GM18858 (cell line): ENCODE results near the gene SRA1.
A peak's percentile ranks its signal among the peaks of the same experiment; 100 is the strongest.

Experiments
- ATAC-seq: cut with Tn5 transposase; IDR thresholded peaks from one replicate; pipeline ENCODE4 v1.9.1; 2021; ENCODE audit not compliant: unreplicated experiment

SRA1 gene

GRCh38 chr5:140551872-140552271, 5.4 kb downstream of the SRA1 start:
- ATAC-seq: no peak

- no peak for ATAC-seq
Measured at GRCh38 chr5:140550147-140551079, 6.9 kb downstream of the SRA1 start.

DNA sequence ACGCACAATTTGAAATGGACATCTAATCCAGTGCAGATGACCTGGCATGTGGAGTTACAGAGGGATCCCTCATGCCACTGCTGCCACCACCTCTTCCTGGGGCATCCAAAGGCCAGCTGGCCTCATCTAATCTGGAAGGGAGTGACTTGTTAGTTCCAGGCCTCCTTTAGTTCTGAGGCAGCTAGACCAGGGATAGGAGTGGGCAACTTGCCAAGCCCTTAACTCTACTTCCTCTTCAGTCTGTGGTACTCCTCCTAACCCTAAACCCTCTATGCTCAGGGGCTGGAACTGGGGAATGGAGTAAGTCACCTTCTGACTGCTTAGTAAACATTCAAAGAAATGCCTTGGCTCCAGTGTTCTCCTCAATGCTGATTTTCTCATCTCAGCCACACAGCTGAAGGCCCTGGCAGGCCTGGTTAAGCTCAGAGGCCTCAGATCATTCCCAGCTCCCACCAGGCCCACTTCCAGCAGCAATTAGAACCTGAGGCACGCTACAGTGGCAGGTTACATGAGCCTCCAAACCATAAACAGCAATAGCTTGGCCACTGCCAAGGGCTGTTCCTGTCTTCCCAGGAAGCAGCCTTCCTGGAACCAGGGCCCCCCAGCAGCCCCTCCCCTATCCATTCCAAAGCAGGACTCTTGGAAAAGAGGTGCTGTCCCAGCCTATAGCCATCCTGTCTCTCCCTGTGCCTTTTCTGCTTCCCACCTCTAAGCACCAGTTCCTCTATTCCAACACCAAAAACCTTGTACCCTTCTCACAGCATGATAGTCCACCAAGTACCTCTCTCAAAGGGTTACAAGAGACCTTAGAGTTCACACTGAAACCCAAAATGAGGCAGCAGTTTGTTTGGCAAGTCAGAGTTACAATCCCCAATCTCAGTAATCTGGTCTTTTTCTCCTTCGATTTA, 7.8 kb downstream of the SRA1 start:
- ATAC-seq: no peak

DNA sequence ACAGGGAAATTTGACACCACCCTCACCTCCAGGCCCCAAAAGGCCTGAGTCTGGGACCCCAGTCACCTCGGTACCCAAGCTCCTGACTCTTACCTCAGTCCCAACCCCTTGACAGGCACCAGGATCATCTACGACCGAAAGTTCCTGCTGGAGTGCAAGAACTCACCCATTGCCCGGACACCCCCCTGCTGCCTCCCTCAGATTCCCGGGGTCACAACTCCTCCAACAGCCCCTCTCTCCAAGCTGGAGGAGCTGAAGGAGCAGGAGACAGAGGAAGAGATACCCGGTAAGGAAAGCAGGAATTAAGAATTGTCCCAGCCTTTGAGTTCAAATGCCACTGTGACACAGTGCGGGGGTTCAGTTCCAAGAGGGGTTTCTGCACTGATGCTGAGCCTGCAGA, 8.5 kb downstream of the SRA1 start:
- no peak for ATAC-seq

DNA sequence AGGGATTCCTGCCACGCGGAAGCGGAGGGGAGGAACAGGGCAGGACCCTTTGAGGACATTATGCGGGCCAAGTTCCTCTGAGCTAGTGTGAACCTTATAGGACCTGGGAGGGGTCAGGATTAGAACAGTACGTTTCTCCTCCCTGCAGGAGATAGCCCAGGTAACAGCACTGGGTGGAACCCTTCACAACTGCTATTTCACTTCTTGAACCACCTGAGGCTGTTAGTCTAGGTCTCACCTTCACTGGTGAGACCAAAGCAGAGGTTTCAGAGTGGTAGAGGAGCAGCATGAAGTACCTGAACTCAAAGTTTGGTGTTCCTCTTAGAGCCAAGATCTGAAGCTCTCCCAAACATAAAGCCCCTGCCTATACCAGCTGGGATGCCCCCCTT, 9.0 kb downstream of the SRA1 start:
- ATAC-seq: no peak

- peak; percentile 98 for ATAC-seq
Measured at GRCh38 chr5:140547508-140548299, 9.6 kb downstream of the SRA1 start, which contains the start of gene EIF4EBP3. EIF4EBP3 (plus strand) TSS chr5:140547662; CDS start chr5:140547738, 76 bp downstream.

- no peak for ATAC-seq
Measured at GRCh38 chr5:140546851-140547507, 10.3 kb downstream of the SRA1 start.

DNA sequence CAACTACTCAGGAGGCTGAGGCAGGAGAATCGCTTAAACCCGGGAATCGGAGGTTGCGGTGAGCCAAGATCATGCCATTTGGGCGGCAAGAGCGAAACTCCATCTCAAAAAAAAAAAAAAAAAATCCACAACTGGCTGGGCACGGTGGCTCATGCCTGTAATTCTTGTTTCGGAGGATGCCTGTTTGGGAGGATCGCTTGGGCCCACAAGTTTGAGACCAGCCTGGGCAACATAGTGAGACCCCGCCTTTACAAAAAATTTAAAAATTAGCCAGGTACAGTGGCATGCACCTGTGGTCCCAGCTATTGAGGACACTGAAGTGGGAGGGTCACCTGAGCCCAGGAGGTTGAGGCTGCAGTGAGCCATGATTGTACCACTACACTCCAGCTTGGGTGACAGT, 11.7 kb downstream of the SRA1 start:
- no peak for ATAC-seq

DNA sequence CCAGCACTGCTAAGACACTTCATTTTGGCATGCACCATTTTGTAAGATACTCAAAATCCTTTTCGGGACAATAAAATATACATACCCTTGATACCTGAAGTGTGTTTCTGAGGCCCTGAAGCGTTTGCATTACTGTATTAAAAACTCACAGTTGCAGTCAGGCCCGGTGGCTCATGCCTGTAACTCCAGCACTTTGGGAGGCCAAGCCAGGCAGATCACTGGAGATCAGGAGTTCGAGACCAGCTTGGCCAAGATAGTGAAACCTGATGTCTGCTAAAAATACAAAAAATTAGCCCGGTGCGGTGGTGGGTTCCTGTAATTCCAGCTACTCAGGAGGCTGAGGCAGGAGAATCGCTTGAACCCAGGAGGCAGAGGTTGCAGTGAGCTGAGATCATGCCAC, 12.3 kb downstream of the SRA1 start:
- ATAC-seq: no peak

DNA sequence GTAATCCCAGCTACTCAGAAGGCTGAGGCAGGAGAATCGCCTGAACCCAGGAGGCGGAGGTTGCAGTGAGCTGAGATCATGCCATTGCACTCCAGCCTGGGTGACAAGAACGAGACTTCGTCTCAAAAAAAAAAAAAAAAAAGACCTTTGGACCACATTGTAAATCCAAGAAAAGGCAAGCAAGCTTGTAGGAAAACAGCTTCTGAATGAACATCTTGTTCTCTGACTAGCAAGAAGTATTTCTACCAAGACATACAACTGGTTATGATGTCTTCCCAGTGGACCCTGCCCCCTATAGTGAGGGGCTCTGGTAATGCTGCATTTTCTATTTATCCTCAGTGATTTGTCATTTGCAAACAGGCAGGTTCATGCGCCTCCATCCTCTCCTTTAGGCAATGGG, 14.3 kb downstream of the SRA1 start:
- no peak for ATAC-seq

DNA sequence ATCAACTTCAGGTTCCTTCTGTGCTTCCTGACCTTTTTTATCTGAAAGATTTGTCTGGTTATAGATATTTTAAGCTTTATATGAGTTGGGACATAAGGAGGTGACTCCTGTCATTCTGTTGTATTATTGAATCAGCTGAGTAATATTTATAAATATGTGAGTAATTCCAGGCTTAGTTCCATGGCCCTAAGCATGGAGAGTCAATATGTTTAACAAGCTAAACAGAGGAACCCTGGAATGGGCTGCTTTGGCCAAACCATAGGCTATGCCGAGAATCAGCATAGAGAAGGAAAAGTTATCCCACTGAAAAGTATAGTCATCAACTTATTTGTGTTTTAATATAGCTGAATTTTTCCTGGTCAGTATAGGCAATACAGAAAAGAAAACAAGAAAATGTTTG, 17.0 kb downstream of the SRA1 start:
- no peak for ATAC-seq

- no peak for ATAC-seq
Measured at GRCh38 chr5:140524003-140524402, 33.3 kb downstream of the SRA1 start.

DNA sequence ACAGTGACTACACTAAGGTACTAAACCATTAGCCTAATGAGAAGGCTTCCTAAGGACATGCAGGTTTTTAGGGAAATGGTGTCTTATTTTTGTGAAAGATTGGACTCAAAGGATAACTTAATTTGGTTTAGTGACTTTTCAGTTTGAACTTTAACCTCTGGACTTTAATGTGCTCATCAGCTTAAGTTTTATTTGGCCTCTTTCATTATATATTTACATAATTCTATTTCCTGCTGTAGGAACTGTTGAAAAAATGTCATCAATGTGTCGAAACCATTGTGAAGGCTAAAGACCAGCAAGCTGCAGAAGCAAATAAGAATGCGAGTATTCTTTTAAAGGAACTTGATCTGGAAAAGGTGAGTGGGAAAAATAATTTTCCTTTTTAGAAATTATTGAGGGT, 44.1 kb downstream of the SRA1 start:
- ATAC-seq: no peak

DNA sequence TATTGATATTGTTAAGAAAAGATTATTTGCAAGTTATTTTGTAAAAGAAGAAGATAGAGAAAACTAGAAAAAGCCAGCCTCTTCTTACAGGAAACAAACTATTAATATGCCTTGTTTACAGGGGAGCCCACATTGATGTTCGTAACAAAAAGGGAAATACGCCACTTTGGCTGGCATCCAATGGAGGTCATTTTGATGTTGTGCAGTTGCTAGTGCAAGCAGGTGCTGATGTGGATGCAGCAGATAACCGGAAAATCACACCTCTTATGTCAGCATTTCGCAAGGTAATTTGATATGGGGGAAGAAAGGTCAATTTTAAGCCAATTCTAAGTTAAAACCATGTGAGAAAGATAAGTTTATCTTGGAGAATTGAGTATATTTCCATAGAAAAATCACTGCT, 47.4 kb downstream of the SRA1 start:
- no peak for ATAC-seq

- no peak for ATAC-seq
Measured at GRCh38 chr5:140502834-140503233, 54.4 kb downstream of the SRA1 start.
